HepG2 (cell line): ENCODE data around the gene PACRGL. TPM values are rescaled to one million over a fixed set of nuclear protein-coding genes. Genes with fewer than 3 reads are reported as not detected.

Source experiments
- ATAC-seq: fragments of 200-7000 bp; cut with Tn5 transposase; 3 replicates; pipeline ENCODE4 v1.9.1; 2020; ENCODE audit warnings: mild to moderate bottlenecking, moderate library complexity
- BruUV-seq: library from RNA; stranded (reverse); fragments of 400-500 nt; replicated peaks from 2 replicates; lab custom pipeline; 2021; lab: Mats Ljungman, UMichigan
- CTCF ChIA-PET: fragments of 300-600 bp; formaldehyde crosslinking; extraction: SDS; loops from one replicate; lab custom pipeline; 2021; ENCODE audit warnings: low total read pairs, inconsistent platforms, low intra/inter-chr PET ratio; lab: Yijun Ruan, JAX
- POLR2A ChIA-PET: fragments of 350-600 bp; sonication (Branson Sonifier 250); formaldehyde crosslinking; loops from one replicate; lab custom pipeline; 2020; ENCODE audit warnings: antibody characterized with exemption, inconsistent platforms; lab: Yijun Ruan, JAX
- DNase-seq: peaks from one replicate; pipeline ENCODE4 v3.0.0-alpha.2; 2015; ENCODE audit warnings: low spot score
- FAIRE-seq: peaks from 3 replicates; lab custom pipeline; 2011; peaks lifted over from hg19 to GRCh38; lab: Jason Lieb, UNC
- H2AFZ ChIP-seq: one replicate; pipeline ENCODE4 v1.6.1; 2011; ENCODE audit warnings: low read length, inconsistent platforms
- H3K27ac ChIP-seq: fragments of 300-600 bp; 3 replicates; pipeline ENCODE4 v1.8.0; 2011; ENCODE audit warnings: mixed run types, mild to moderate bottlenecking, mixed read lengths, low read length, inconsistent platforms; ENCODE audit not compliant: insufficient read depth; ENCODE audit errors: extremely low read length
- H3K27me3 ChIP-seq, 2 experiments: fragments of 200-600 bp in 1 of 2; 2 replicates in 1 of 2; 3 replicates in 1 of 2; pipeline versions ENCODE4 v1.6.0 to v1.8.0; 2011; ENCODE audit warnings: low read length in 2 of 2, mild to moderate bottlenecking in 2 of 2, moderate library complexity in 2 of 2, inconsistent platforms in 1 of 2; ENCODE audit not compliant: insufficient read depth in 2 of 2, control insufficient read depth in 1 of 2
- H3K36me3 ChIP-seq, 2 experiments: fragments of 200-600 bp in 1 of 2; replicated peaks in 1 of 2; 2 replicates in 1 of 2; 3 replicates in 1 of 2; pipeline versions ENCODE4 v1.5.1 to v1.8.0; 2011; ENCODE audit warnings: low read length in 2 of 2, inconsistent platforms in 1 of 2; ENCODE audit not compliant: insufficient read depth in 2 of 2, control insufficient read depth in 1 of 2
- H3K4me1 ChIP-seq: 2 replicates; pipeline ENCODE4 v1.5.1; 2012; ENCODE audit warnings: low read length, inconsistent platforms; ENCODE audit not compliant: insufficient read depth
- H3K4me2 ChIP-seq: 2 replicates; pipeline ENCODE4 v1.6.0; 2011; ENCODE audit warnings: low read depth, low read length, inconsistent platforms
- H3K4me3 ChIP-seq, 3 experiments: fragments of 200-600 bp in 1 of 3; sonication (generic), shearing (Covaris generic) in 1 of 3; replicated peaks in 1 of 3; 2 replicates each; pipeline ENCODE4 v1.5.1; 2011 to 2016; ENCODE audit warnings: low read length in 3 of 3, inconsistent platforms in 2 of 3, low read depth in 2 of 3, mild to moderate bottlenecking in 2 of 3, control low read depth in 1 of 3, mixed read lengths in 1 of 3; ENCODE audit not compliant: insufficient read depth in 1 of 3
- H3K79me2 ChIP-seq: one replicate; pipeline ENCODE4 v1.6.1; 2011; ENCODE audit warnings: low read length, inconsistent platforms; ENCODE audit not compliant: insufficient read depth
- H3K9ac ChIP-seq: 2 replicates; pipeline ENCODE4 v1.6.0; 2011; ENCODE audit warnings: mild to moderate bottlenecking, low read depth, low read length, inconsistent platforms; ENCODE audit not compliant: insufficient read depth
- H3K9me3 ChIP-seq: 2 replicates; pipeline ENCODE4 v1.5.1; 2012; ENCODE audit warnings: mild to moderate bottlenecking, low read length
- H4K20me1 ChIP-seq: 2 replicates; pipeline ENCODE4 v1.6.0; 2011; ENCODE audit warnings: inconsistent platforms, mild to moderate bottlenecking, low read length, moderate library complexity; ENCODE audit not compliant: insufficient read depth
- CEBPZ ChIP-seq: IDR thresholded peaks from 2 replicates; pipeline ENCODE4 v1.6.1; 2012; ENCODE audit warnings: low read length, improper control_type of control experiment
- FOXM1 ChIP-seq: sonication (generic); formaldehyde crosslinking; IDR thresholded peaks from 2 replicates; pipeline ENCODE4 v1.5.0; 2020; ENCODE audit warnings: missing genetic modification reagents
- HMGA1 ChIP-seq: sonication (generic); formaldehyde crosslinking; conservative IDR thresholded peaks from 2 replicates; pipeline ENCODE4 v1.4.0; 2020; ENCODE audit warnings: missing genetic modification reagents
- KLF16 ChIP-seq, 2 experiments: sonication (generic) in 1 of 2; formaldehyde crosslinking in 1 of 2; IDR thresholded peaks; 2 replicates each; pipeline versions ENCODE4 v1.6.1 to v1.8.0; 2016 to 2023; ENCODE audit warnings: missing genetic modification reagents in 2 of 2, missing compliant biosample characterization in 1 of 2
- MBNL3 ChIP-seq: fragments of 250-450 bp; sonication (Bioruptor Pico); conservative IDR thresholded peaks from 2 replicates; pipeline ENCODE4 v1.8.0; 2022; ENCODE audit warnings: mild to moderate bottlenecking, inconsistent platforms
- SOX13 ChIP-seq, 3 experiments: fragments of 450-650 bp in 1 of 3; sonication (generic) in 1 of 3; formaldehyde crosslinking in 1 of 3; IDR thresholded peaks in 2 of 3; conservative IDR thresholded peaks in 1 of 3; 2 replicates each; pipeline versions ENCODE4 v1.5.0 to v1.6.1; 2016 to 2020; ENCODE audit warnings: antibody characterized with exemption in 1 of 3, mild to moderate bottlenecking in 1 of 3, missing compliant biosample characterization in 1 of 3, missing genetic modification reagents in 1 of 3, moderate library complexity in 1 of 3
- SOX6 ChIP-seq, 2 experiments: fragments of 450-650 bp in 1 of 2; sonication (generic) in 1 of 2; formaldehyde crosslinking in 1 of 2; IDR thresholded peaks; 2 replicates each; pipeline versions ENCODE4 v1.4.0 to v1.6.1; 2017 to 2020; ENCODE audit warnings: antibody characterized with exemption in 1 of 2, mild to moderate bottlenecking in 1 of 2, missing genetic modification reagents in 1 of 2
- ZBTB1 ChIP-seq: sonication (generic); formaldehyde crosslinking; IDR thresholded peaks from 2 replicates; pipeline ENCODE4 v1.4.0; 2020; ENCODE audit warnings: missing genetic modification reagents, borderline replicate concordance
- ZBTB38 ChIP-seq: sonication (generic); formaldehyde crosslinking; IDR thresholded peaks from 2 replicates; pipeline ENCODE4 v1.5.1; 2020; ENCODE audit warnings: mild to moderate bottlenecking, missing genetic modification reagents
- ZNF143 ChIP-seq: sonication (generic); formaldehyde crosslinking; IDR thresholded peaks from 2 replicates; pipeline ENCODE4 v1.4.0; 2020; ENCODE audit warnings: missing genetic modification reagents
- ZNF234 ChIP-seq: sonication (generic); formaldehyde crosslinking; conservative IDR thresholded peaks from 2 replicates; pipeline ENCODE4 v1.5.1; 2020; ENCODE audit warnings: mild to moderate bottlenecking, missing genetic modification reagents
- ZNF549 ChIP-seq: sonication (generic); formaldehyde crosslinking; IDR thresholded peaks from 2 replicates; pipeline ENCODE4 v1.5.0; 2020; ENCODE audit warnings: missing genetic modification reagents
- ZNF614 ChIP-seq: IDR thresholded peaks from 2 replicates; pipeline ENCODE4 v1.6.1; 2018; ENCODE audit warnings: missing biosample characterization, missing genetic modification reagents, inconsistent platforms, borderline replicate concordance
- ZNF616 ChIP-seq: sonication (generic); formaldehyde crosslinking; IDR thresholded peaks from 2 replicates; pipeline ENCODE4 v1.5.0; 2020; ENCODE audit warnings: low read depth, mild to moderate bottlenecking, missing genetic modification reagents
- WGBS: methylation state at CpG from one replicate; pipeline ENCODE4 v1.1.6; 2017; ENCODE audit warnings: low lambda C conversion rate; 5-methylcytosine and 5-hydroxymethylcytosine counted together
- in situ Hi-C: cut with HindIII; loops from 2 replicates; pipeline ENCODE4 v1.10.0; 2017; ENCODE audit warnings: low pct_unique_long_range_greater_than_20kb; ENCODE audit not compliant: extremely low pct_ligation_motif_present
- intact Hi-C: fragments of 100-400 bp; cut with micrococcal nuclease; formaldehyde crosslinking; loops from one replicate; pipeline ENCODE4 v1.10.0; 2022; ENCODE audit not compliant: unreplicated experiment
- polyA plus RNA-seq, 8 experiments: library from polyadenylated mRNA; depleted of rRNA in 3 of 8; stranded (reverse) in 7 of 8; unstranded in 1 of 8; fragments of >200 nt; fragmentation: Illumina TruSeq in 4 of 8; extraction: Trizol in 4 of 8; gene quantifications; 2 replicates each; pipeline versions ENCODE4 v1.2.1 to v1.2.3, GENCODE V29; 2011 to 2016; ENCODE audit warnings: low read depth in 4 of 8, missing spikeins in 1 of 8, mixed read lengths in 1 of 8; ENCODE audit not compliant: insufficient read depth in 1 of 8
- total RNA-seq, 5 experiments: library from RNA; depleted of rRNA; stranded (reverse); fragments of >200 nt; fragmentation: Illumina TruSeq; extraction: Trizol; gene quantifications; 2 replicates each; pipeline ENCODE4 v1.2.3, GENCODE V29; 2016; ENCODE audit warnings: low read depth in 1 of 5
- TF ChIP-seq, protein P1 (sequence below): sonication (generic); formaldehyde crosslinking; IDR thresholded peaks from 2 replicates; pipeline ENCODE4 v1.4.0; 2020; ENCODE audit warnings: missing genetic modification reagents
- TF ChIP-seq, protein P2 (sequence below): sonication (generic); formaldehyde crosslinking; IDR thresholded peaks from 2 replicates; pipeline ENCODE4 v1.4.0; 2020; ENCODE audit warnings: missing genetic modification reagents

PACRGL gene
- total and polyA plus RNA-seq, 2 of the 13 experiments (the other 11 are each of a cell fraction or from before 2014, with no cell fraction given) = 5.8 to 15.1 TPM

DNA sequence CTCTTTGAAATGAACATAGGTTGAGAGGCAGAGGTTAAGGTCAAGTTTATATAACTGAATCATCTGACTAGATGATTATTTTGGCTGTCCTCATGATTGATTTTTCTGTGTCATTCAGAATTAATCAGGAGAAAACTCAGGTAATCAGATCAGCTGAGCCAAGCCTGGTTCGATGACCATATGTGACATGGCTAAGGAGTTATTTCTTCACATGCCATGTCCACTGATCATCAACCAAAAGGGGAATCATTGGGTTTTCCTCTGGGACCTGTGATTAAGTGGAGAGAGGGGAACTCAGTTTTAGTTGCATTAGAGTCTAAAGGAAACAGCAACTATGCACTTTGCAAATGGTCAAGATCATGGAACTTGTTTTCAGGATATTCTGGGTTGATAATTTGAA, 20.3 kb upstream of the PACRGL start:
- 0% methylated on average over 1 of the region's 1 CpG for WGBS
- no peaks in the 10 kb centered on the region for H3K4me1 ChIP-seq
- H3K4me2 ChIP-seq = no peak overlapping the region
- H4K20me1 ChIP-seq = no peaks in the 10 kb centered on the region
- no TSS peak for BruUV-seq
- H3K4me3 ChIP-seq = no peak overlapping the region
- no peak for DNase-seq
- no peaks in the 10 kb centered on the region for H3K27me3 ChIP-seq
- H3K79me2 ChIP-seq = no peaks in the 10 kb centered on the region
- no peak overlapping the region for H3K9ac ChIP-seq
- no peak overlapping the region for H2AFZ ChIP-seq
- intact Hi-C loops = loop anchor here (10.0 kb wide), 1 partner anchor 135 kb away; no protein-coding TSS in a partner anchor
- CTCF ChIA-PET = no interaction called here
- H3K27ac ChIP-seq = no peak overlapping the region
- H3K9me3 ChIP-seq = no peaks in the 10 kb centered on the region
- no peaks in the 10 kb centered on the region for H3K36me3 ChIP-seq
- TF ChIP-seq SOX6 (IDR thresholded peaks at IDR 0.05) (no peak), SOX6 (CRISPR knock-in tag; IDR thresholded peaks at IDR 0.05) (no peak), KLF16 (CRISPR knock-in tag; IDR thresholded peaks at IDR 0.05) (no peak), ZNF143 (no peak), FOXM1 (CRISPR knock-in tag) (no peak), CEBPZ (no peak), MBNL3 (CRISPR knock-in tag) (no peak), SOX13 (IDR thresholded peaks at IDR 0.05) (no peak), SOX13 (CRISPR knock-in tag; conservative IDR thresholded peaks at IDR 0.05 in 1 of 2, IDR thresholded peaks at IDR 0.05 in 1 of 2) (no peak), ZNF614 (no peak), HMGA1 (CRISPR knock-in tag) (no peak), ZBTB1 (CRISPR knock-in tag) (no peak), ZNF616 (CRISPR knock-in tag) (no peak), ZNF234 (CRISPR knock-in tag) (no peak), ZBTB38 (CRISPR knock-in tag) (no peak), ZNF549 (no peak)
- TF ChIP-seq, protein P1, sequence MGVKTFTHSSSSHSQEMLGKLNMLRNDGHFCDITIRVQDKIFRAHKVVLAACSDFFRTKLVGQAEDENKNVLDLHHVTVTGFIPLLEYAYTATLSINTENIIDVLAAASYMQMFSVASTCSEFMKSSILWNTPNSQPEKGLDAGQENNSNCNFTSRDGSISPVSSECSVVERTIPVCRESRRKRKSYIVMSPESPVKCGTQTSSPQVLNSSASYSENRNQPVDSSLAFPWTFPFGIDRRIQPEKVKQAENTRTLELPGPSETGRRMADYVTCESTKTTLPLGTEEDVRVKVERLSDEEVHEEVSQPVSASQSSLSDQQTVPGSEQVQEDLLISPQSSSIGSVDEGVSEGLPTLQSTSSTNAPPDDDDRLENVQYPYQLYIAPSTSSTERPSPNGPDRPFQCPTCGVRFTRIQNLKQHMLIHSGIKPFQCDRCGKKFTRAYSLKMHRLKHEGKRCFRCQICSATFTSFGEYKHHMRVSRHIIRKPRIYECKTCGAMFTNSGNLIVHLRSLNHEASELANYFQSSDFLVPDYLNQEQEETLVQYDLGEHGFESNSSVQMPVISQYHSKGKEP (CRISPR knock-in tag) = no peak
- TF ChIP-seq, protein P2, sequence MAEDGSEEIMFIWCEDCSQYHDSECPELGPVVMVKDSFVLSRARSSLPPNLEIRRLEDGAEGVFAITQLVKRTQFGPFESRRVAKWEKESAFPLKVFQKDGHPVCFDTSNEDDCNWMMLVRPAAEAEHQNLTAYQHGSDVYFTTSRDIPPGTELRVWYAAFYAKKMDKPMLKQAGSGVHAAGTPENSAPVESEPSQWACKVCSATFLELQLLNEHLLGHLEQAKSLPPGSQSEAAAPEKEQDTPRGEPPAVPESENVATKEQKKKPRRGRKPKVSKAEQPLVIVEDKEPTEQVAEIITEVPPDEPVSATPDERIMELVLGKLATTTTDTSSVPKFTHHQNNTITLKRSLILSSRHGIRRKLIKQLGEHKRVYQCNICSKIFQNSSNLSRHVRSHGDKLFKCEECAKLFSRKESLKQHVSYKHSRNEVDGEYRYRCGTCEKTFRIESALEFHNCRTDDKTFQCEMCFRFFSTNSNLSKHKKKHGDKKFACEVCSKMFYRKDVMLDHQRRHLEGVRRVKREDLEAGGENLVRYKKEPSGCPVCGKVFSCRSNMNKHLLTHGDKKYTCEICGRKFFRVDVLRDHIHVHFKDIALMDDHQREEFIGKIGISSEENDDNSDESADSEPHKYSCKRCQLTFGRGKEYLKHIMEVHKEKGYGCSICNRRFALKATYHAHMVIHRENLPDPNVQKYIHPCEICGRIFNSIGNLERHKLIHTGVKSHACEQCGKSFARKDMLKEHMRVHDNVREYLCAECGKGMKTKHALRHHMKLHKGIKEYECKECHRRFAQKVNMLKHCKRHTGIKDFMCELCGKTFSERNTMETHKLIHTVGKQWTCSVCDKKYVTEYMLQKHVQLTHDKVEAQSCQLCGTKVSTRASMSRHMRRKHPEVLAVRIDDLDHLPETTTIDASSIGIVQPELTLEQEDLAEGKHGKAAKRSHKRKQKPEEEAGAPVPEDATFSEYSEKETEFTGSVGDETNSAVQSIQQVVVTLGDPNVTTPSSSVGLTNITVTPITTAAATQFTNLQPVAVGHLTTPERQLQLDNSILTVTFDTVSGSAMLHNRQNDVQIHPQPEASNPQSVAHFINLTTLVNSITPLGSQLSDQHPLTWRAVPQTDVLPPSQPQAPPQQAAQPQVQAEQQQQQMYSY = no peak
- TF ChIP-seq, all 625 proteins: peak for 0
- ATAC-seq (no peak), FAIRE-seq (no peak)
- in situ Hi-C loops = loop anchor here (10.0 to 25.0 kb wide), 2 partner anchors 368 to 1995 kb away; no protein-coding TSS in a partner anchor
- POLR2A ChIA-PET = no interaction called here
